Trophoblast cell (in vitro differentiated cells and primary cell): ENCODE measurements around the gene DSN1.

Experiments
- DNase-seq, 2 donors: peaks; one replicate each; pipeline ENCODE4 v3.0.0-alpha.2; 2016
- H2AFZ ChIP-seq: 2 replicates; pipeline ENCODE4 v1.6.1; 2013; ENCODE audit warnings: low read length, moderate library complexity, mild to moderate bottlenecking; ENCODE audit not compliant: insufficient read depth, poor library complexity
- H2AK5ac ChIP-seq: 2 replicates; pipeline ENCODE4 v1.6.1; 2013; ENCODE audit warnings: mild to moderate bottlenecking, low read length
- H2BK120ac ChIP-seq: 2 replicates; pipeline ENCODE4 v1.6.1; 2013; ENCODE audit warnings: low read length, mild to moderate bottlenecking, moderate library complexity; ENCODE audit not compliant: insufficient read depth, poor library complexity
- H2BK12ac ChIP-seq: 2 replicates; pipeline ENCODE4 v1.6.1; 2013; ENCODE audit warnings: mild to moderate bottlenecking, low read length, moderate library complexity
- H2BK5ac ChIP-seq: 2 replicates; pipeline ENCODE4 v1.6.1; 2013; ENCODE audit warnings: low read length, low read depth, moderate library complexity, mild to moderate bottlenecking; ENCODE audit not compliant: poor library complexity
- H3K14ac ChIP-seq: 2 replicates; pipeline ENCODE4 v1.6.1; 2013; ENCODE audit warnings: mild to moderate bottlenecking, low read length
- H3K18ac ChIP-seq: 2 replicates; pipeline ENCODE4 v1.6.1; 2013; ENCODE audit warnings: mild to moderate bottlenecking, low read length
- H3K23ac ChIP-seq: 2 replicates; pipeline ENCODE4 v1.6.1; 2013; ENCODE audit warnings: low read length
- H3K27ac ChIP-seq: 2 replicates; pipeline ENCODE4 v1.5.1; 2013; ENCODE audit warnings: low read depth, mild to moderate bottlenecking, inconsistent platforms, low read length, moderate library complexity
- H3K27me3 ChIP-seq: 2 replicates; pipeline ENCODE4 v1.6.1; 2013; ENCODE audit warnings: inconsistent platforms, mild to moderate bottlenecking, low read length, moderate library complexity; ENCODE audit not compliant: insufficient read depth
- H3K36me3 ChIP-seq, 2 experiments: 1 replicate in 1 of 2; 2 replicates in 1 of 2; pipeline ENCODE4 v1.6.1; 2013; ENCODE audit warnings: low read length in 2 of 2, mild to moderate bottlenecking in 2 of 2, moderate library complexity in 1 of 2; ENCODE audit not compliant: insufficient read depth in 2 of 2, control insufficient read depth in 1 of 2
- H3K4ac ChIP-seq: 2 replicates; pipeline ENCODE4 v1.6.1; 2013; ENCODE audit warnings: low read depth, mild to moderate bottlenecking, low read length, moderate library complexity
- H3K4me1 ChIP-seq, 2 experiments: 1 replicate in 1 of 2; 2 replicates in 1 of 2; pipeline ENCODE4 v1.6.1; 2013; ENCODE audit warnings: low read length in 2 of 2, mild to moderate bottlenecking in 2 of 2, moderate library complexity in 1 of 2; ENCODE audit not compliant: insufficient read depth in 2 of 2, control insufficient read depth in 1 of 2
- H3K4me2 ChIP-seq: 2 replicates; pipeline ENCODE4 v1.6.1; 2013; ENCODE audit warnings: inconsistent platforms, mild to moderate bottlenecking, low read length, moderate library complexity
- H3K4me3 ChIP-seq: 2 replicates; pipeline ENCODE4 v1.5.1; 2013; ENCODE audit warnings: mild to moderate bottlenecking, low read depth, low read length, inconsistent platforms
- H3K79me1 ChIP-seq: one replicate; pipeline ENCODE4 v1.6.1; 2013; ENCODE audit warnings: low read length
- H3K79me2 ChIP-seq: 2 replicates; pipeline ENCODE4 v1.6.1; 2013; ENCODE audit warnings: low read length, mild to moderate bottlenecking; ENCODE audit not compliant: control insufficient read depth, insufficient read depth, poor library complexity
- H3K9ac ChIP-seq: 2 replicates; pipeline ENCODE4 v1.6.1; 2013; ENCODE audit warnings: mild to moderate bottlenecking, low read length
- H3K9me3 ChIP-seq: 2 replicates; pipeline ENCODE4 v1.6.1; 2013; ENCODE audit warnings: low read depth, mild to moderate bottlenecking, control low read depth, inconsistent platforms, low read length; ENCODE audit not compliant: insufficient read depth
- H4K12ac ChIP-seq: 2 replicates; pipeline ENCODE4 v1.6.1; 2013; ENCODE audit warnings: low read depth, mild to moderate bottlenecking, low read length, moderate library complexity
- H4K8ac ChIP-seq: 2 replicates; pipeline ENCODE4 v1.6.1; 2013; ENCODE audit warnings: low read depth, mild to moderate bottlenecking, low read length, moderate library complexity
- H4K91ac ChIP-seq: one replicate; pipeline ENCODE4 v1.6.1; 2013; ENCODE audit warnings: low read depth, mild to moderate bottlenecking, low read length, moderate library complexity
- WGBS: extraction: QIAGEN DNeasy Blood & Tissue Kit; methylation state at CpG from one replicate; pipeline ENCODE4 v1.1.7; 2013; ENCODE audit warnings: missing lambda C conversion rate; ENCODE audit not compliant: insufficient read length, insufficient coverage; ENCODE audit errors: extremely low coverage; 5-methylcytosine and 5-hydroxymethylcytosine counted together

Gene DSN1

GRCh38 chr20:36795691-36796090 lies 22.1 kb upstream of the DSN1 start:
- Histone ChIP-seq H3K4me2 (no peak overlapping the region), H3K79me1 (no peaks in the 10 kb centered on the region), H3K27me3 (no peaks in the 10 kb centered on the region), H3K18ac (no peak overlapping the region), H3K9me3 (no peaks in the 10 kb centered on the region), H4K12ac (no peak overlapping the region), H3K36me3 (peaks cover 50 to 60% of the 10 kb centered on the region in 2 experiments), H4K91ac (no peak overlapping the region), H3K23ac (no peak overlapping the region), H2AK5ac (no peak overlapping the region), H3K4me3 (no peak overlapping the region), H3K4ac (no peak overlapping the region), H3K9ac (no peak overlapping the region), H3K79me2 (no peaks in the 10 kb centered on the region), H4K8ac (no peak overlapping the region), H3K4me1 (no peaks in the 10 kb centered on the region), H2BK120ac (no peak overlapping the region), H2AFZ (no peak overlapping the region), H3K27ac (no peak overlapping the region), H2BK12ac (no peak overlapping the region), H3K14ac (no peak overlapping the region), H2BK5ac (no peak overlapping the region)
- no CpG with 5 or more reads among the region's 5 CpGs for WGBS
- no peak for DNase-seq

- Histone ChIP-seq H2BK12ac (no peak overlapping the region), H3K4ac (no peak overlapping the region), H3K4me2 (no peak overlapping the region), H4K12ac (no peak overlapping the region), H3K27ac (no peak overlapping the region), H2BK120ac (no peak overlapping the region), H2BK5ac (no peak overlapping the region), H2AFZ (no peak overlapping the region), H3K9ac (no peak overlapping the region), H2AK5ac (no peak overlapping the region), H3K79me1 (no peaks in the 10 kb centered on the region), H3K14ac (no peak overlapping the region), H3K18ac (no peak overlapping the region), H3K79me2 (no peaks in the 10 kb centered on the region), H3K4me1 (no peaks in the 10 kb centered on the region), H4K8ac (no peak overlapping the region), H3K27me3 (no peaks in the 10 kb centered on the region), H3K4me3 (no peak overlapping the region), H3K9me3 (no peaks in the 10 kb centered on the region), H4K91ac (no peak overlapping the region), H3K36me3 (peaks cover 44 to 50% of the 10 kb centered on the region in 2 experiments), H3K23ac (no peak overlapping the region)
- WGBS = no CpG with 5 or more reads among the region's 20 CpGs
- no peak for DNase-seq
Observed at GRCh38 chr20:36794116-36794474, 20.5 kb upstream of the DSN1 start.

GRCh38 chr20:36793294-36794115 lies 19.9 kb upstream of the DSN1 start:
- Histone ChIP-seq H2BK120ac (no peak overlapping the region), H3K4me2 (no peak overlapping the region), H2AK5ac (no peak overlapping the region), H3K27ac (no peak overlapping the region), H4K91ac (no peak overlapping the region), H3K4me1 (no peaks in the 10 kb centered on the region), H3K9me3 (no peaks in the 10 kb centered on the region), H3K18ac (no peak overlapping the region), H4K8ac (no peak overlapping the region), H2AFZ (no peak overlapping the region), H2BK12ac (no peak overlapping the region), H3K79me2 (no peaks in the 10 kb centered on the region), H2BK5ac (no peak overlapping the region), H3K23ac (no peak overlapping the region), H3K4ac (no peak overlapping the region), H3K4me3 (no peak overlapping the region), H3K14ac (no peak overlapping the region), H3K9ac (no peak overlapping the region), H3K36me3 (peaks cover 41 to 45% of the 10 kb centered on the region in 2 experiments), H3K27me3 (no peaks in the 10 kb centered on the region), H4K12ac (no peak overlapping the region), H3K79me1 (no peaks in the 10 kb centered on the region)
- DNase-seq = no peak
- no CpG with 5 or more reads among the region's 36 CpGs for WGBS

- no peak overlapping the region for H3K4ac ChIP-seq
- no peak overlapping the region for H3K9ac ChIP-seq
- no peak overlapping the region for H2BK12ac ChIP-seq
- H3K27me3 ChIP-seq = no peaks in the 10 kb centered on the region
- H3K4me2 ChIP-seq = no peak overlapping the region
- no peaks in the 10 kb centered on the region for H3K9me3 ChIP-seq
- no peak overlapping the region for H2AK5ac ChIP-seq
- DNase-seq = peak; percentile 84 to 88
- H2AFZ ChIP-seq = no peak overlapping the region
- H3K79me2 ChIP-seq = no peaks in the 10 kb centered on the region
- H3K14ac ChIP-seq = no peak overlapping the region
- no peak overlapping the region for H2BK120ac ChIP-seq
- H4K12ac ChIP-seq = no peak overlapping the region
- H3K4me1 ChIP-seq = no peaks in the 10 kb centered on the region
- H3K79me1 ChIP-seq = no peaks in the 10 kb centered on the region
- H3K4me3 ChIP-seq = no peak overlapping the region
- no peak overlapping the region for H2BK5ac ChIP-seq
- H3K23ac ChIP-seq = no peak overlapping the region
- H4K91ac ChIP-seq = no peak overlapping the region
- H4K8ac ChIP-seq = no peak overlapping the region
- no CpG with 5 or more reads among the region's 3 CpGs for WGBS
- H3K36me3 ChIP-seq = peaks cover 30 to 34% of the 10 kb centered on the region in 2 experiments
- H3K18ac ChIP-seq = no peak overlapping the region
- H3K27ac ChIP-seq = no peak overlapping the region
Observed at GRCh38 chr20:36792422-36792821, 18.9 kb upstream of the DSN1 start.
